ENCODE data around the gene THADA.

GRCh38 chr2:43488737-43489136 is 107.1 kb downstream of the THADA start:
- TF ChIP-seq CTCF (IDR thresholded peaks at IDR 0.05; ENCODE audit: borderline replicate concordance, extremely low read depth, low read length, poor library complexity, severe bottlenecking), result no peak
- no peak for TF ChIP-seq EZH2 (IDR thresholded peaks at IDR 0.05; ENCODE audit: borderline replicate concordance, low read depth, low read length, severe bottlenecking)
